Right renal cortex interstitium (tissue), 3 donors: ENCODE results near the gene SCN3B. TPM values are rescaled to one million over a fixed set of nuclear protein-coding genes. Genes with fewer than 3 reads are reported as not detected.

Experiments
- DNase-seq, 3 donors: peaks; one replicate each; pipeline ENCODE4 v3.0.0-alpha.2; 2013; ENCODE audit warnings: low read depth in 3 of 3, low spot score in 2 of 3
- polyA plus RNA-seq, 3 donors: library from polyadenylated mRNA; unstranded; fragments of 120-200 nt; gene quantifications; one replicate each; pipeline ENCODE4 v1.2.1, GENCODE V29; 2013; ENCODE audit not compliant: insufficient read length in 3 of 3

SCN3B gene
- polyA plus RNA-seq, 3 donors = 1.2 to 1.6 (median 1.3) TPM

DNA sequence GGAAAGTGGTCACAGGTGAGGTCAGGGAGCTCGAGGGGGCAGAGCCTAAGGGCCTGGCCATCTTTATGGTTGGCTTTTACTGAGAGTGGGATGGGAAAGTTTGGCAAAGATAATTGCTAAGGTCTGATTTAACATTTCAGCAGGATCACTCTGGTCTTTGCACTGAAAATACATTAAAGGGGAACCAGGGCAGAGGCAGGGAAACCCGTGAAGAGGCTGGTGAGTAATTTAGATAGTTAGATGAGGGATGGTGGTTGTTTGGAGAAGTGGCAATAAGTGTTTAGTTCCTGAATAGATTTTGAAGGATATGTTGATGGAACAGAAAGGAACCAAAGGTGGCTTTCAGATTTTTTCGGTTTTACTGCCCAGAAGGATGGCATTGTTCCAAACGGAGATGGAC, 50.8 kb downstream of the SCN3B start:
- no peak for DNase-seq

DNA sequence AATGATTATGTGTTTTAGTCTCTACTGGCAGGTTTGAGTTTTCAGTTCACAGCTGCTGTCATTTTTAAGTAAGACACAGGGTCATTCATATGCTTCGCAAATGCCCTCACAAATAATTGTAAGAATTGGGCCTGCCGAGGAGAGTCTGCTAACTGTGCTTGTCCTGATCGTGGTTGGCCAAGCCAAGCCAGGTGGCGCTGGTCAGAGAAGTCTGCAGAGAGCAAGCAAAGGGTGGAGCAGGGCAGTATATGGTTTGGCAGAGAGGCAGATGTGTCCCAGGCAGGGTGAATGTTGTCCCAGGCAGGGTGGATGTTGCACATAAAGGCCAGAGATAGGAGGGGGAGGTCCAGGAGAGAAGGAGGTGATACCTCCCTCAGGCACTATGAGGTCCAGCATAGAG, 52.7 kb downstream of the SCN3B start:
- DNase-seq = no peak

DNA sequence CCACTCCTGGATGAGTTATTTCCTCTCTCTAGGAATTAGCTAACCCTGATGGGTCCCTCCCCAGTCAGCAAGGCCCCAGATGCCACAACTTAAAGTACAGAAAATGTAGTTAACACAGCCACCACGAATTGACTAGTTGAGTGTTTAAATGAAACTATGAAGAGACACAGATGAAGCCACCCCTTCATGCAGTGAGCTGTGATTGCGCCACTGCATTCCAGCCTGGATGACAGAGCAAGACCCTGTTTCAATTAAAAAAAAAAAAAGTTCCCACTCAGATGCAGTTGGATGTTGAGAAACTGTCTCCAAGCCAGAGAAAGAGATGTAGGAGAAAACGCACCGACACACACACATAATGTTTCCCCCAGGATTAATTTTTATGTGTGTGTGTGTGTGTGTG, 53.3 kb downstream of the SCN3B start:
- no peak for DNase-seq

DNA sequence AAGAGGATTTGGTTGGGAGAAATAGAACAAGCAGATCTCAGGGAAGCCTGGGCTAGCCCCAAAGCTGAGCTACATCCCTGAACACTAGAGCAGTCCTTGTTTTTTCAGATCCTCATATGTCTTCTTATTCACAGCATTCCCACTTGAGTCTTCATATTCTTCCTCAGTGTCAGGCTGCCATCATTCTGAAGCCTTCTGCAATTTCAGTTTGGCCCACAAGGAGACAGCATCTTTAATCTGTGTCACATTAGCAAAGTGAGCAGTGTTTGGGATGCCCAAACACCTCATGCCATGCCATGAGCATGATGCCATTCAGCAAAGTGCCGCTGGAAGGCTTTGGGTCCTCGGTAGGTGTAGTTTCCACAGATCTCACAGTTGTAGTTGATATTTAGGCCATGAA, 56.6 kb downstream of the SCN3B start:
- DNase-seq = no peak

DNA sequence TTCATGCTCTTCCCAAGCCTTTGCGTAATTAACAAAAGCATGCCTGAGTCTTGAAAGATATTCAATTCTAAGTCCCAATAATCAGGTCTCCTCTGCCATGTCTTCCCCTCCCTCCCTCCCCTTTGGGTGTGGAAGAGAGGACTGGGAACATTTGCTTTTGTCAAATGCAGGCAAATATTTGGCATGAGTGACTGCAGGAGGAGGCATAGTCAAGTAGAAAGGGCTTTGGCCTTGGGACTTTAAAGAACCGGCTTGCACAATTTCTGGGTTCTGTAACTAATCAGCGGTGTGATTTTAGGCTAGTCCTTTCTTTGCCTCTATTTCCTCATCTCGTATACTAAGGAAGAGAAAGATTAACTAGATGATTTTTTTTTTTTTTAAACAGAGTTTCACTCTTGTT, 59.5 kb downstream of the SCN3B start:
- DNase-seq = no peak

DNA sequence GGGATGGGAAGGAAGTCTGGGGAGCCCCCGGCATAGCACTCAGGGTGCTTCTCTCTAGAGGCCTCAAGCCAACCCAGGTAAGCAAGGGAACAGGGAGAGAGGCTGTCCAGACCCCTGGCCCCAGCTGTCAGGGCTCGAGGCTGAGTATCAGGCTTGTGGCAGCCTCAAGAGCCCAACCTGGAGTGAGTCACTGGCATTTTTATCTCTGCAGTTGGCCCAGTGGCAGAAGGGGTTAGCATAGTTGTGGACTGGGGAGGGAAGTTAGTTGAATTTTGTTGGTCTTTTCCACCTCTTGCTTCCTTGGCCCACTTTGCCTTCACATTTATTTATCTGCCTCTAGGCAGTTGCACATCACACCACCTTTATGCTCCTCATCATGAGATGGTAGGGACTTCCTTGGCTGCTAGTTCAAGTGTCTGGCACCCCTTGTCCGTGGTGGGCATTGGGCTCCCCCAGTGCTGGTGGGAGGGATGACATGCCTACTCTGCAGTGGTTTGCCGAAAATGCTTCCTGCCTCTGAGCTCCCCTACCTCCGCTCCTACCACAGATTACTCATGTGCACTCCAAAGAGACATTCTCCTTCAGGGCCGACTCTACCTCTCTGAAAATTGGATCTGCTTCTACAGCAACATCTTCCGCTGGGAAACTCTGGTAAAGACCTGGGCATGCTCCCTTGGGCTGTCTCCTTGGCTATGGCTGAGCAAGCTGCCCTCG, 60.1 kb downstream of the SCN3B start:
- DNase-seq = no peak

DNA sequence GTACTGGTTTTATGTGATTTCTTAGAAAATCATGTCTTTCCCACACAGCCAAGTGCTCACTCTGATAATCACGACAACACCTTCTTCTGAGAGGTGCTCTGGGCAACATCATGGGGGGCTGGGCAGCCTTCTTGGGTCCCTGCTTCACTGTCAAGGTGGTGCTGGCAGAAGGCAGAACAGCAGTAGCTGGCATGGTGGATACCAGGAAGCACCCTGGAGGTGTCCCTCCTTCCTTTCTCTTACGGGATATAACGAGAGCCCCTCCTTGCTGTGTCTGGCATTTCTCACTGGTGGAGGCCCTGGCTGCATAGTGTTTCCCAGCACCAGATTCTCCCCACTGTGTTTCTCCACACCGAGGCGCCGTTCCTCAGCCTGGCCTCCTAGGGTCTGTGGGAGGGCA, 60.9 kb downstream of the SCN3B start:
- DNase-seq = no peak

DNA sequence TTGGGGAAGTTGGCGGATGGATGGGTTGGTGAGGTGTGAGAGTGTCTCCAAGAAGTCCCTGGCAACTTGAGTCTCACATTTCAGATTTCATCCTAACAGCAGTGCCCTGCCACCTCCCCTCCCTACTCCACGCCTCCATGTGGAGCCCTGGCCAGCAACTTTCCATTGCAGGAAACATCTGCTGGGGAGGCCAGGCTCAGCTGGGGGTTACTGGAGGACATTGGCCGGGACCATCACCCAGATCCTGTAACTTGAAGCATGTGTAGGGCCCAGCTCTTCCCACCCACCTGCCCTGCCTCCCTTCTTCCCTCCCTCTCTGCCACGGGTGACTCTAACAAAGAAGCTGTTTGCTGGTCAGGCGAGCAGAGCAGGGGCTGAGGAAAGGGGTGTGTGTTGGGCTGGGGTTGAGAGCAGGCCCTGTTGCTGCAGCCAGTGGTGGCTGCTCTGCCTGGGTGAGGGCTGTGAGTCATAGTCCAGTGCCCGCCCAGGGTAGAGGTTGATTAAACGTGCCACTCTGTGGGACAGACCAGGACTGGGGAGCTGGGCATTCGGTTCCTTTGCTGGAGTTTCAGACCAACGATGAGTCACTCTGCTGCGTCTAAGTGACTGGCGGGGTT, 64.0 kb downstream of the SCN3B start:
- no peak for DNase-seq

DNA sequence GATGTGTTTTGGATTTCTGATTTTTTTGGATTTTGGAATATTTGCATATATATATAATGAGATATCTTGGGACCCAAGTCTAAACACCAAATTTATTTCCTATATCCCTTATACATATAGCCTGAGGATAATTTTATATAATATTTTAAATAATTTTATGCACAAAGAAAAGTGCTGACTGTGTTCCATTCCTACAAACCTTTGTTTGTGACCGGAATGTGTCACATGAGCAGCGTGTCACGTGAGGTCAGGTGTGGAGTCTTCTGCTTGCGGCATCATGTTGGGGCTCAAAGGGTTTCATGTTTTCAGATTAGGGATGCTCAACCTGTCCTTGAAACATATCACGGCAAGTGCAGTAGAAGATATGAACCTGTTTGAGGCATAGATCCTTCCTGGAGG, 65.6 kb downstream of the SCN3B start:
- no peak for DNase-seq

DNA sequence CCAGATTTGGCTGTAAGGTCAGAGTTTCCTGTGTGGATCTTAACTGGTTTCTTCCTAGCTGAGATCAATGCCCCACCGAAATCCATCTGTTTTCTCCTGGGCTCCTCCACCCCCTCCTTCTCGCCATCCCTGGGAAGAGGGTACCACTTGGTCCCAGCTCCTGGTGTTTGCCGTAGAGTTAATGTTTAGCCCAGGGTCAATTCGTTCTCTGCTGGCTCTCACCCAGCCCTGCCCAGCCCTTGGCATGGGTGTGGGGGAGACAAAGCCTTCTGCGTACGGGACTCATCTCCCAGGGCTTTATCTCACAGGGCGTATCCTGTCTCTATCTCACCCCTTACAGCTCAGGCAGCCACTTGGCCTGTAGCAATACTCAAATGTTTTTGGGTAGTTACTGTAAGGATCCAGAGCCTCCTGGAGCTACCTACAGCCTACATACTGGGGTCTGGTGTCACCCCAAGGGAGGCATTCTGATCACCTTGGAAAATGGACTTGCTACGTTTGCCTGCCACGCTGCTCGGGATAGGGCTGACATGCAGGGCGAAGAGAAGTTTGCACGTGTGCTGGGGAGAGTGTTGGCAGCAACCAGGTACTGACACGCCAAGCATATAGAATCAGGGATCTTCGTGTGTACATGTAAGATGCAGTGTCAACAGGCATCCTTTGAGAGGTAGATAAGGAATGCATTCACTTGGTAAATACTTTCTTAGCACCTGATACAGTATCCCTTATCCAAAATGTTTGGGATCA, 66.1 kb downstream of the SCN3B start:
- no peak for DNase-seq

DNA sequence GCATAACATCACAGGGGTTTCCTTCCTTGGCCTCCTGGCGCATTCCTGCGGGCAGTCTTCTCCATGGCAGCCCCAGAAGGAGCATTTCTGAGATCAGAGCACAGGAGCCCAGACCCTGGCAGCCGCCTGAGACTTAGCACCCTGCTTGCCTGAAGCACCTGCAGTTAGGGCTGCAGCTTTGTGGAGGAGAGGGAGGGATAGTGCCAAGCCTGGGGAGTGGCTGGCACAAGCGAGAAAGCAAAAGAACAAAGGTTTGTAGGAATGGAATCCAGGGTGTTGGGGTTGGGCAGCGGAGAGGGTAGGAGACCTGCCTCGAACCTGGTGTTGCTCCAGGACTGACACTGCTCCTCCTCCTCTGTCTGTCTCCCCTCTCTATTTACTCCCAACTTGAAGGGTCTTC, 66.9 kb downstream of the SCN3B start:
- DNase-seq = no peak

DNA sequence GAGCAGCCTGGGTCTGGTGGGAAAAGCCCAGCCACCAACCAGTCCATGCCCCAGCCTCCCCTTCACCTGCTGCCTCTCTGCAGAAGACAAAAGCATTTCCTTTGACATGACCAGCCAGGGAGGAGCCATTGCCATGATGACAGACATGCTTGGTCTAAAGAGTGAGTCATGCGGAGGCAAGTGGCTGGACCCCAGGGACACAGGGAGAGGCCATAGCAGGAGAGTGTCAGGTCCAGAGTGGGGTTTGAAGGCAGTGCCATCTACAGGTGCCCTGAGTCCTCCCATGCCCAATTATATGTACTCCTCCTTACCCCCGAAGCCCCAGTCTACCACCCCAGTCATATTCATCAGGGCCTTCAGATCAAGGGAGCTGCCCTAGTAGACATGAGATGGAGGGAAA, 67.4 kb downstream of the SCN3B start:
- no peak for DNase-seq

DNA sequence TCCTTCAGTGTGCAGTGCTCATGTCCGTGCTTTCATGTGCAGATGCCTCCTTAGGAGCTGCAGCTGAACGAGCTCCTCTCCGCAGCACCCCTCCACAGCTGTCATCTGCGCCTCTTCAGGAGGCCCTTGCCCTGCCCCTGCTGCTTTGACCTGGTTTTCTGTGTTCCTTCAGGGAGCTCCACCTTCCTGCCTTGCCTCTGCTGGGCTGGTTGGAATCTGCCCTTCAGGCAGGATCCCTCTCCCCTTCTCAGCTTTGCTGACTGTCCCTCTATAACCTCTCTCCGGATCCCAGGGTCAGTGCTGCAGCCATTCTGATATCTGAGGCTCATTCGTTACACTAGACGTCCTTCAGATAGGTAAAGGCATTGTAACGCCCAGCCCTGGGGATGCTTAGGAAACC, 67.9 kb downstream of the SCN3B start:
- no peak for DNase-seq

DNA sequence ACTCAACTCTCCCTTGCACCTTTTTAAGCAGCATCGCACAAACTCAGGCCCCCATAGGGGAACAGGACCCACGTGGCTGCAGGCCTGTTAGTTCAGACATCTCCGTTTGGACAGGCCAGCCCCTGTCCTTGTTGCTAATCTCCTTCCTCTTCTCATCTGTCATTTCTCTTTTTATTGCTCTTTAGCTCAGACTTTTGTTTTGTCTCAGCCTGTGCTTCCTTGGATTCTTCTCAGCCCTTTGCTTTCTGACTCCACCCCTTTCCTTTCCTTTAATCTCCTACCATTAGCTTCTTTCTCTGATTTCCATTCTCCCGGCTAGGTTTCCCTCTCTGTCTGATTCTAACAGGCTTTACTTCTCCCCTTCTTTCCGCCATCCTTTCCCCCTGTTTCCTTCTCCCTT, 68.7 kb downstream of the SCN3B start:
- DNase-seq = no peak

DNA sequence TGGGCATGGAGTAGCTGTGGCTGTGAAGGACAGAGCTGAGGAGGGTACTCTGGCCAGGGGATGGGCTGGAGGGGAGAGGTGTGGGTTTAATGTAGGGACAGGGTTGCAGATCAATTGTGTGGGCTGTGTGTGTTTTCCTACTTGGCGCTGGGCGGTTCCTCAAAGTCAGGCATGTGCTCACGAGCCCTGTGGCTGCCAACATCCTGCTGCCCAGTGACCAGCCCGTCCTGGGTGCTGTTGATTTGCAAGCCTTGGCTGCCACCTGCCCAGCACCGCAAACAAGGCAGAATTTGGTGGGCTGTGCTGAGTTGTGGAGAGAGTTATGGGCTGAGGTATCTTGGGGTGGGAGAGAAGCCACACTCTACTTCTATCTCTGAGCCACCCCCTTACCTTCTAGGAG, 69.2 kb downstream of the SCN3B start:
- no peak for DNase-seq

DNA sequence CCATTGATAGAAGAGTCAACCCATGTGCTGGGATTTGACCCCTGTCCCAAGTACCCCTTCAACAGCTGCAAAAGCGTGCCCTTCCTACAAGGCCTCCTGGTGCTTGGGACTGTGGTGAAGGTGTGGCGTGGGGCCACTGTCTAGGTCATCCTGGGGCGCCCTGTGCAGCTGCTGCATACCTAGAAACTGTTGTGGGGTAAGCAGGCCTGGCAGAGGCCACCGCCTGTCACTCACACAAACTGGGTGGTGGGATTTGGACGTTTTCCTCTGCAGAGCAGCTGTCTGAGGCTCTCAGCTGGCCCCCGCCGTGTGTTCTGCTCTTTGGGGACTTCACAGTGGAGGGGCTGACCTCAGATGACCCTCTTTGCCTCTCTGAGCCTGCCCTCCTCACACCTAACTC, 69.7 kb downstream of the SCN3B start:
- no peak for DNase-seq

DNA sequence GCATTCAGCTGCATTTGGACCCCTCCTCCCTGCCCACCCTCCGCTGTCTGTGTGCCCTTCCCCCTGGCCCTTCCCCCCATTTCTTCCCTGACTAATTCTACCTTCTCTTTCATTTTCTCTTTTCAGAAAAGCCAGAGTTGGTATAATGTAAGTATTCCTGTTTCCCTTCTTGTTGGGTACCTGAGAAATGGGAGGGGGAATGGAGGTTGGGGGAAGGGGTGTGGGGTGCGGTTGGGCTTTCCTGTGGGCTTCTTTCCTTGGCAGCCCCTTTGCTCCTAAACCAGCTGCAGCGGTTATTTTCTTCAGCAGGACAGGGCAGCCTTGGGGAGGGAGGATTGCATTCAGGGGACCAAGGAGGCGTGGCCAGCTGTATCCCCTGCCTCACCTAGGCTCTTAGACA, 70.2 kb downstream of the SCN3B start:
- DNase-seq = no peak

DNA sequence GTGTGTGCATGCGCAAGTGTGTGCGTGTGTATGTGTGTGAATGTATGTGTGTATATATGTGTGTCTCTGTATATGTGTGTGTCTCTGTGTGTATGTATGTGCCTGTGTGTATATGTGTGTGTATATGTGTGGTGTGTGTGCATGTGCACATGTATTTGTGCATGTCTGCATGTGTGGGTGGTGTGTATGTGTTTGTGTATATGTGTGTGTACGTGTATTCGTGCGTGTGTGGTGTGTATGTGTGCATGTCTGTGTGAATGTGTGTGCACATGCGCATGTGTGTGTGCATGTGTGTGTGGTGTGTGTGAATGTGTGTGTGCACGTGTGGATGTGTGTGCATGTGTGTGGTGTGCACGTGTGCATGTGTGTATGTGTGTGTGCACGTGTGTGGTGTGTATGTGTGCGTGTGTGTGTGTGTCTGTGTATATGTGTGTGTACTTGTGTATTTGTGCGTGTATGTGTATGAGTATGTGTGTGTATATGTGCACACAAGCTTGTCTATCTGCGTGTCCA, 71.4 kb downstream of the SCN3B start:
- no peak for DNase-seq

DNA sequence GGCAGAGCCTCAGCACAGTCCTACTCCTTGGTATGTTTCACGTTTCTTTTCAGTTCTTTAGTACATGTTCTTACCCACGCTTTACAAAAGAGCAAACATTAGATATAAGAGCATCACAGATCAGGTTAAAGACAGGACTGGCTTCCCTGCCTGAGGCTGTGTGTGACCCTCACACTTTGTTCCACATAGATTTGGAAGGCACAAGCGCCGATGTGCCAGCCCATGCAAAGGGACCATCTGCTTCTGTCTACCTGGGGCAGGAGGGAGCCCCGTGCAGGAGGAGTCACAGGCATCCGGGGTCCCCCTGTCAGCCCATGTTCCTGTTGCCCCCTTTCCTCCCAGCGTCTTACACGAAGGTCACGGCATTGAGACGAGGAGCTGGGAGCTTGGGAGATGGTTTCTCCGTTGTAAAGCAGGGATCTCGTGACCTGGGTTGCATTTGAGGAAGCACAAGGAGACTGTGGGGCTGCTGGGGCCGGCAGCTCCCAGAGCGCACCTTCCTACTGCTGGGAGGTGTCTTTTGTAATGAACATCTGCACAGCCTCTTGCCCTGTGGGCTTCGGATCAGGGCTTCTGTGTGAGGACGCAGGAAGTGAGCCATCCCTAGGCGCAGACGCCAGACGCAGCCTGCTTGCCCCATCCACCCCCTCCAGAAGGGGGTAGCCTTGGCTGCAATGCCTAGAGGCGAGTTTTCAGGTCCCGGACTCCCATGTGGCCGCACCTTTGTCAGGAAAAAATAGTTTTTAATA, 72.6 kb downstream of the SCN3B start:
- no peak for DNase-seq

DNA sequence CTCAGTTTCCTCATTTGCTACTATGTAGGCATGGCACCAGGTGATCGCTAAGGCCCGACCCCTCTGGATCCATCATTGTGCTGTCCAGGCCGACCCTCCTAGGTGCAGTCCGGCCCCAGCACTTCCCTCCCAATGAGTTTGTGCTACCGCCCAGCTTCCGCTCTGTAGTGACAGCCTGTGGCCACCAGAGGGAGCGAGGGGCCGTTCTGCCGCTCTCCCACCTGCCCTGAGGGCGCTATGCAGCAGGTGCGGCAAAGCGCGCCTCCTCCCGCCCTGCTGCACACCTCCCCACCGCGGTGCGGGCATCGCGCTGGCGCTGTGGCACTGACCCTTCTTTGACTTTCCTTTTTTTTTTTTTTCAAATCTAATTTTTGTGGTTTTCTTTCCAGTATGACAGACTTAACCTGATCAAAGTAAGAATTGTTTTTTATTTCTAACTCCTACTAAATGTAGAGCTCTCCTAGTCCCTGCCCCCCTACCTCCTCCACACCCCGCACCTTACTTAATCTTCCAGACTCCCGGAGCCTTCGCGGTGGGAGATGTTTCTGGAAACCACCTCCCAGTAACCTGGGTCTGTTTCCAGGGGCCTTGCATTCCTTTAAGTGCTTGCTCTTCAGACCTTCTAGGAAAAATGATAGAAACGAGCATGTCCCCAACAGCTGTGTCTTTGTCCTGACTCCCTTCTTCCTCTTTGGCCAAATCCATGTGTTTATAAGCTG, 73.7 kb downstream of the SCN3B start:
- peak in 1 of 3 donors; percentile 37 for DNase-seq

DNA sequence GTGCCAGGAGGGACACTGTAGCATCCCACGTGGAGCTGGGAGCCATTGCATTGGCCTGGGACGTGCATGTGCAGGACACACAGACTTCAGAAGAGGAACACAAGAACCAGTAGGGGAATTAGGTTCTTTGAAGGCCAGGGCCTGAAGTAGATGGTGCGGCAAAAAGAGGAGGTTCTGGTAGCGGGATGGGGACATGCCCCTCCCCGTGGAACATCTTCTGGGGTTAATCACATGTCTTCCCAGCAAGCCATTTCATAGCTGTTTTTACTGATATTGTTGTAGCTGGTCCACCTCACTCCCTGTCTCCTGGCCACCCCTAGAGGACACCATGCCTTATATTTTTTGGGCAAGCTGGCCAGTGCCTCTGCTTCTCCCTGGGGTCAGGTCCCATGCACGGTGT, 74.3 kb downstream of the SCN3B start:
- DNase-seq = no peak
